HEK293T (cell line): ENCODE data around the gene SYNPR.
"Not testable (repeated sequence)": the region's sequence is repeated elsewhere in the genome, so short reads cannot be mapped to it uniquely, and the experiment has no call there.

ENCODE experiments used
- CTCF ChIA-PET: fragments of 350-600 bp; formaldehyde crosslinking; extraction: SDS; loops from one replicate; lab custom pipeline; 2021; ENCODE audit warnings: antibody characterized with exemption, inconsistent platforms; lab: Yijun Ruan, JAX
- POLR2A ChIA-PET: fragments of 350-600 bp; formaldehyde crosslinking; extraction: SDS; loops from one replicate; lab custom pipeline; 2020; ENCODE audit warnings: antibody characterized with exemption, inconsistent platforms; lab: Yijun Ruan, JAX
- DNase-seq: peaks from one replicate; pipeline ENCODE4 v3.0.0; 2012; ENCODE audit warnings: mixed read lengths; ENCODE audit errors: extremely low spot score
- ARNT ChIP-seq: fragments of 450-650 bp; IDR thresholded peaks from 2 replicates; pipeline ENCODE4 v1.6.1; 2017; ENCODE audit warnings: mild to moderate bottlenecking
- BHLHE40 ChIP-seq: fragments of 450-650 bp; IDR thresholded peaks from 2 replicates; pipeline ENCODE4 v1.6.1; 2016; ENCODE audit warnings: mild to moderate bottlenecking, moderate library complexity, borderline replicate concordance
- CTBP1 ChIP-seq: fragments of 450-650 bp; IDR thresholded peaks from 2 replicates; pipeline ENCODE4 v1.6.1; 2016; ENCODE audit warnings: borderline replicate concordance
- ELF4 ChIP-seq: fragments of 450-650 bp; IDR thresholded peaks from 2 replicates; pipeline ENCODE4 v1.6.1; 2017; ENCODE audit warnings: antibody characterized with exemption
- FOXA1 ChIP-seq: fragments of 450-650 bp; IDR thresholded peaks from 2 replicates; pipeline ENCODE4 v1.6.1; 2016; ENCODE audit warnings: mild to moderate bottlenecking
- FOXK2 ChIP-seq: fragments of 450-650 bp; IDR thresholded peaks from 2 replicates; pipeline ENCODE4 v1.6.1; 2016; ENCODE audit warnings: mild to moderate bottlenecking
- FOXM1 ChIP-seq: fragments of 450-650 bp; IDR thresholded peaks from 2 replicates; pipeline ENCODE4 v1.6.1; 2017; ENCODE audit warnings: mild to moderate bottlenecking, borderline replicate concordance
- HDGF ChIP-seq: fragments of 450-650 bp; IDR thresholded peaks from 2 replicates; pipeline ENCODE4 v1.6.1; 2017; ENCODE audit warnings: antibody characterized with exemption, borderline replicate concordance
- L3MBTL2 ChIP-seq: fragments of 450-650 bp; conservative IDR thresholded peaks from 2 replicates; pipeline ENCODE4 v1.6.1; 2016; ENCODE audit warnings: mild to moderate bottlenecking
- LEF1 ChIP-seq: fragments of 450-650 bp; IDR thresholded peaks from 2 replicates; pipeline ENCODE4 v1.6.1; 2017; ENCODE audit warnings: mild to moderate bottlenecking, borderline replicate concordance
- NFRKB ChIP-seq: fragments of 450-650 bp; IDR thresholded peaks from 2 replicates; pipeline ENCODE4 v1.6.1; 2016; ENCODE audit warnings: mild to moderate bottlenecking, moderate library complexity
- PKNOX1 ChIP-seq: fragments of 450-650 bp; IDR thresholded peaks from 2 replicates; pipeline ENCODE4 v1.6.1; 2016
- SP1 ChIP-seq: fragments of 450-650 bp; IDR thresholded peaks from 2 replicates; pipeline ENCODE4 v1.6.1; 2017
- SUZ12 ChIP-seq: fragments of 450-650 bp; IDR thresholded peaks from 2 replicates; pipeline ENCODE4 v1.6.1; 2016; ENCODE audit warnings: mild to moderate bottlenecking
- TARDBP ChIP-seq: fragments of 450-650 bp; IDR thresholded peaks from 2 replicates; pipeline ENCODE4 v1.6.1; 2016
- ZNF384 ChIP-seq: fragments of 450-650 bp; IDR thresholded peaks from 2 replicates; pipeline ENCODE4 v1.6.1; 2016

The SYNPR gene

GRCh38 chr3:63242124-63242523 lies 36.0 kb upstream of the SYNPR start:
- TF ChIP-seq CTBP1 (no peak), FOXA1 (no peak), TARDBP (no peak), ELF4 (no peak), ARNT (no peak)
- no peak for DNase-seq
- ChIA-PET CTCF (no interaction called here), POLR2A (no interaction called here)

GRCh38 chr3:63244486-63244885 lies 33.6 kb upstream of the SYNPR start:
- CTCF ChIA-PET = no interaction called here
- POLR2A ChIA-PET = no interaction called here
- DNase-seq = no peak
- TF ChIP-seq ZNF384 = no peak
- no peak for TF ChIP-seq TARDBP
- no peak for TF ChIP-seq FOXA1
- TF ChIP-seq FOXM1 = no peak
- no peak for TF ChIP-seq CTBP1

- TF ChIP-seq FOXK2 (no peak), L3MBTL2 (no peak), ARNT (no peak), FOXA1 (no peak), CTBP1 (no peak), BHLHE40 (no peak), FOXM1 (no peak), LEF1 (no peak)
- DNase-seq = no peak
- CTCF ChIA-PET = no interaction called here
- POLR2A ChIA-PET = no interaction called here
Measured at GRCh38 chr3:63245726-63246241, 32.3 kb upstream of the SYNPR start.

GRCh38 chr3:63248015-63248414 lies 30.1 kb upstream of the SYNPR start:
- CTCF ChIA-PET = interaction anchor here (0.8 kb wide), 1 partner anchor 582 kb away, joined by 3 read pairs; no protein-coding TSS in a partner anchor
- POLR2A ChIA-PET = no interaction called here
- DNase-seq = no peak
- TF ChIP-seq SP1 (no peak), NFRKB (no peak), ELF4 (no peak), BHLHE40 (no peak), SUZ12 (no peak), PKNOX1 (no peak), ARNT (no peak), FOXK2 (no peak), LEF1 (no peak), FOXM1 (no peak), HDGF (no peak)

GRCh38 chr3:63251499-63251898 lies 26.6 kb upstream of the SYNPR start:
- ChIA-PET POLR2A (no interaction called here), CTCF (no interaction called here)
- DNase-seq = no peak
- TF ChIP-seq FOXA1 (no peak), HDGF (no peak), ARNT (no peak), FOXM1 (no peak), LEF1 (no peak), ZNF384 (no peak), SP1 (no peak), ELF4 (no peak), SUZ12 (no peak), L3MBTL2 (no peak), TARDBP (no peak), BHLHE40 (no peak), CTBP1 (no peak)

DNA sequence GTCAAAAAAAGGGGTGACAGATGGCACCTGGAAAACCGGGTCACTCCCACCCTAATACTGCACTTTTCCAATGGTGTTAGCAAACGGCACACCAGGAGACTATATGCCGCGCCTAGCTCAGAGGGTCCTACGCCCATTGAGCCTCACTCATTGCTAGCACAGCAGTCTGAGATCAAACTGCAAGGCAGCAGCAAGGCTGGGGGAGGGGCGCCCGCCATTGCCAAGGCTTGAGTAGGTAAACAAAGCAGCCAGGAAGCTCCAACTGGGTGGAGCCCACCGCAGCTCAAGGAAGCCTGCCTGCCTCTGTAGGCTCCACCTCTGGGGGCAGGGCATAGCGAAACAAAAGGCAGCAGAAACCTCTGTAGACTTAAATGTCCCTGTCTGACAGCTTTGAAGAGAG lies 22.3 kb upstream of the SYNPR start:
- POLR2A ChIA-PET, DNase-seq, CTCF ChIA-PET: not testable (repeated sequence)

DNA sequence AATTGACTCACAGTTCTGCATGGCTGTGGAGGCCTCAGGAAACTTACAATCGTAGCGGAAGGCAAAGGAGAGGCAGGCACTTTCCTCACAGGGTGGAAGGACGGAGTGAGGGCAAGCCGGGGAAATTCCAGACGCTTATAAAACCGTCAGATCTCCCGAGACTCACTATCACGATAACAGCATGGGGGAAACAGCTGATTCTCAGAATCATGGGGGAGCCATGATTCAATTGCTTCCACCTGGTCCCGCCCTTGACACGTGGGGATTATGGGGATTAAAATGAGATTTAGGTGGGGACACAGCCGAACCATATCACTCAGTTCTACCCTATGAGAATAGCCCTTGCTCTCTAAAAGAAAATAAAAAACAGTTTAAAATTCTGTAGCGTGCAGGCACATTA lies 13.4 kb upstream of the SYNPR start:
- no peak for DNase-seq
- POLR2A ChIA-PET = no interaction called here

DNA sequence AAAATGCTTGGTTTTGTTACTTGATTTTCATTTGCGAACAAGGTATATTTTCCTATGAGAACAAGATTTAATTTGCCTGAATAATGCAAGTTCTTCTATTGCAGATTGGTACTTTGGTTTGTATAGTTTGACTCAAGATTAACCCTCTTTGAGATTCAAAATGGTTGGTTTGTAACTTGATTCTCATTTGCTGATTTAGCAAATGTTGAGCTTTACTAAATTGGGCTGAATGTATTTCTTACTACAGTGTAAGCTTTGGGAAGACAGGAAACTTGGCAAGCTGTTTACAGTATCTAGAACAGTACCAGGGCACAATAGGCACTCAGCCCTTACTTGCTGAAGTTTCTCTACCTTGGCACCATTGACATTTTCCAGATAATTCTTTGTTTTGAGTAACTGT lies 3.7 kb upstream of the SYNPR start:
- CTCF ChIA-PET = no interaction called here
- POLR2A ChIA-PET = no interaction called here
- no peak for DNase-seq
- TF ChIP-seq FOXA1 (no peak), SP1 (no peak), FOXK2 (no peak), FOXM1 (no peak), HDGF (no peak), PKNOX1 (no peak), ARNT (no peak), NFRKB (no peak), BHLHE40 (no peak), SUZ12 (no peak), TARDBP (no peak), L3MBTL2 (no peak), ELF4 (no peak), LEF1 (no peak)

More for the DNA sequence above, 13.4 kb upstream of the SYNPR start:
- CTCF ChIA-PET = no interaction called here
- TF ChIP-seq TARDBP = no peak
- no peak for TF ChIP-seq BHLHE40
- no peak for TF ChIP-seq FOXK2
